ENCODE measurements around the gene INAFM2. TPM values are rescaled to one million over a fixed set of nuclear protein-coding genes. Genes with fewer than 3 reads are reported as not detected.

INAFM2 gene
- total RNA-seq, 3 donors from 2014 or later, result 15.6 to 120 (median 21.1) TPM

DNA sequence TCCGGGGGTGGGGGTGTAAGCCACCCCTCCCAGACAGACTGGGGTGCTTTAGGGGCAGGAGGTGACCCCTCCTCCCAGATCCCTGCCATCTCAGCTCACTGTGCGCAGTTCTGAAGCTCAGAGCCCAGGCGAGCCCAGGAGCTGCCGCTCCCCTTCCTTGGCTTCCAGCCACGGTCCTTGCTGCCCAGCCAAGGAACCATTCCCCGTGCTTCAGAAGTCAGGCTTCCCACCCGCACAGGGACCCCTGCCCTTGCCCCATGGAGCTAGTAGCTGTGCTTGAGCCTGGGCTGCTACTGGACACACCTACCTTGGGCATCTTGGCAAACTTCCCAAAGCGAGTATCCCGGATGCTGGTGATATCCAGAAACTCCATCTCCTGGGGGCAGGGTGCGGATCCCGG, 20.5 kb upstream of the INAFM2 start:
- no peak overlapping the region for H3K4me3 ChIP-seq
- peaks cover 2% of the 10 kb centered on the region for H3K9me3 ChIP-seq
- no peaks in the 10 kb centered on the region for H3K4me1 ChIP-seq (ENCODE audit: low read depth)
- TF ChIP-seq, protein P1, sequence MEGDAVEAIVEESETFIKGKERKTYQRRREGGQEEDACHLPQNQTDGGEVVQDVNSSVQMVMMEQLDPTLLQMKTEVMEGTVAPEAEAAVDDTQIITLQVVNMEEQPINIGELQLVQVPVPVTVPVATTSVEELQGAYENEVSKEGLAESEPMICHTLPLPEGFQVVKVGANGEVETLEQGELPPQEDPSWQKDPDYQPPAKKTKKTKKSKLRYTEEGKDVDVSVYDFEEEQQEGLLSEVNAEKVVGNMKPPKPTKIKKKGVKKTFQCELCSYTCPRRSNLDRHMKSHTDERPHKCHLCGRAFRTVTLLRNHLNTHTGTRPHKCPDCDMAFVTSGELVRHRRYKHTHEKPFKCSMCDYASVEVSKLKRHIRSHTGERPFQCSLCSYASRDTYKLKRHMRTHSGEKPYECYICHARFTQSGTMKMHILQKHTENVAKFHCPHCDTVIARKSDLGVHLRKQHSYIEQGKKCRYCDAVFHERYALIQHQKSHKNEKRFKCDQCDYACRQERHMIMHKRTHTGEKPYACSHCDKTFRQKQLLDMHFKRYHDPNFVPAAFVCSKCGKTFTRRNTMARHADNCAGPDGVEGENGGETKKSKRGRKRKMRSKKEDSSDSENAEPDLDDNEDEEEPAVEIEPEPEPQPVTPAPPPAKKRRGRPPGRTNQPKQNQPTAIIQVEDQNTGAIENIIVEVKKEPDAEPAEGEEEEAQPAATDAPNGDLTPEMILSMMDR (IDR thresholded peaks at IDR 0.05), result no peak
- ATAC-seq (no peak), DNase-seq (peak in 1 of 3 donors; percentile 22)
- no peaks in the 10 kb centered on the region for H3K36me3 ChIP-seq (ENCODE audit: low read depth)
- intact Hi-C loops (cut with DNase I, micrococcal nuclease), result no loop called here

DNA sequence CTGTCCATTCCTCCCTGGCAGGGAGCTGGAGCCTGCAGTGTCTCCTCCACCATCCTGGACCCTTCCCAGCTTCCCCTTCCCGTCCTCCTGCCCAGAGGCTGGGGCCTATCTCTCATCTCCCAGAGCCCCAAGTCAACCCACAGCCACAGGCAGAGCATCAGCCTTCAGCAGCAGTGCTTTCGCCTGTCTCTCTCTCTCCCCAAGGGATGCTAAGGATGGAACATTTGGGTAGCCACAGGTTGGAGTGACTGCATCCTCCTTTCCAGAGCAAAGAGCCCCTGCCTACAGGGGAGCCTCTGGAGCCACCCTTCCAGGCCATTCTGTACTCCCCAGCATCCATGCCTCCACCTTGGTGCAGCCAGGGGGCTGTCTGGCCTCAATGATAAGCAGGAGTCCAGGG, 19.9 kb upstream of the INAFM2 start:
- H3K4me3 ChIP-seq, result no peak overlapping the region
- peaks cover 2% of the 10 kb centered on the region for H3K9me3 ChIP-seq
- intact Hi-C loops (cut with DNase I, micrococcal nuclease), result no loop called here
- TF ChIP-seq, protein P1 (IDR thresholded peaks at IDR 0.05), result no peak
- no peaks in the 10 kb centered on the region for H3K36me3 ChIP-seq (ENCODE audit: low read depth)
- peak in 1 of 3 donors; percentile 12 for DNase-seq
- ATAC-seq, result no peak
- H3K4me1 ChIP-seq (ENCODE audit: low read depth), result no peaks in the 10 kb centered on the region

DNA sequence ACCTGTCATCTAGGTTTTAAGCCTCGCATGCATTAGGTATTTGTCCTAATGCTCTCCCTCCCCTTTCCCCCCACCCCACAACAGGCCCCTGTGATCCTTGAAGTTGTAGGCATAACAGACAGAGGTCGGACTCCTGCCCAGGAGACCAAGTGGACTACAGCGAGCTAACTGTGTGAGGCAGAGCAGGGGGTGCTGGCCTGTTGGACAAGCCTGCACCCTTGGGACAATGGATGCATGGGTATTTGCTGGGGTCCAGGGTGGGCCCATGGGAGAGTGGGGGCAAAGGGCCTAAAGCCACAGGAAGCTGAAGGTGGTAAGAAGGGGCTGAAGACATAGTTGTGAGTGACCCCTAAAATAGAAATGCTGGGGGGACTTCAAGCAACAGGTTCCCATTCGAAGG, 18.2 kb upstream of the INAFM2 start:
- H3K4me3 ChIP-seq, result no peak overlapping the region
- no peak for DNase-seq

DNA sequence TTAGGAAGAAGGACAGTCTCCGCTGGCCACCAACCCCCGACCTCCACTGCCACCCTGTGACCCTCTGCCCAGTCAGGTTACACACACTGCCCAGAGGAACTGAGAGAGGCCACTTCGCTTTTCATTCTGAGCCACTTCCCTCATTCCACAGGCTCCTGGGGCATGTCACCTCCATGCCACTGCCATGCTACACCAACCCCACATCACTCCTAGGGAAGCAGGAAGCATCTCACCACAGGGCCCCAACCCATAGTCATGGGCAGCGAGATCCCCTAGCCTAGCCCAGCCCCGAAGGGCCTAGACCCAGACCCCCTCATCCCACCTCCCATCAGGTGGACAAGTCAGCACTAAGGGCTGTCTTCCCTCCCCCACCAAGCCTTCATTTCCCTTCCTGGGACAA, 17.1 kb upstream of the INAFM2 start:
- H3K36me3 ChIP-seq (ENCODE audit: low read depth), result no peaks in the 10 kb centered on the region
- H3K9me3 ChIP-seq, result no peaks in the 10 kb centered on the region
- ATAC-seq, result no peak
- TF ChIP-seq, protein P1 (IDR thresholded peaks at IDR 0.05), result no peak
- H3K4me3 ChIP-seq, result no peak overlapping the region
- H3K4me1 ChIP-seq (ENCODE audit: low read depth), result no peaks in the 10 kb centered on the region
- peak in 1 of 3 donors; percentile 20 for DNase-seq
- intact Hi-C loops (cut with DNase I, micrococcal nuclease), result no loop called here

More for the DNA sequence above, 18.2 kb upstream of the INAFM2 start:
- no peaks in the 10 kb centered on the region for H3K36me3 ChIP-seq (ENCODE audit: low read depth)
- TF ChIP-seq, protein P1 (IDR thresholded peaks at IDR 0.05), result no peak
- no peaks in the 10 kb centered on the region for H3K4me1 ChIP-seq (ENCODE audit: low read depth)
- no peak for ATAC-seq
- peaks cover 1% of the 10 kb centered on the region for H3K9me3 ChIP-seq
- intact Hi-C loops (cut with DNase I, micrococcal nuclease), result no loop called here

DNA sequence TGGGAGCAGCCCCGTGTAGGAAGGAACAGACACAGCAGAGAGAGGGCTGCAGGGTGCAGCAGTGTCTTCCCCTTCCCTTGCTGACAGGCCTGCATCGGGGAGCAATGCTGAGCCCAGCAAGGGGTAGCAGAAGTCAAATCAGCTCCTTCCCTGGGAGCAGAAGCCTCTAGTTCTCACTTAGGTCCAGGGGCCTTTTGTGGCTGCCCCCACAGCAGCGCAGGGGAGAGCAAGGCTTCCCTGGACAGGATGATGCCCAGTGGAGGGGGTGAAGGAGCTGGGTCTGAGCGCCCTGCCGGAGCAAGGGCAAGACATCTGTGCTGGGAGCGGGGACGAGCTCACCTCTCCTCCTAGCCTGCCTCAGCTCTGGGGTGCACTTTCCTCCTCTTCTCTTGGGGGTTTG, 16.6 kb upstream of the INAFM2 start:
- Histone ChIP-seq H3K9me3 (no peaks in the 10 kb centered on the region), H3K36me3 (ENCODE audit: low read depth) (no peaks in the 10 kb centered on the region), H3K4me3 (no peak overlapping the region), H3K4me1 (ENCODE audit: low read depth) (no peaks in the 10 kb centered on the region)
- TF ChIP-seq, protein P1 (IDR thresholded peaks at IDR 0.05), result no peak
- intact Hi-C loops (cut with DNase I, micrococcal nuclease), result no loop called here
- DNase-seq (peak in 1 of 3 donors; percentile 33), ATAC-seq (peak; percentile 16)

Measured in mucosa of descending colon (tissue), 3 donors.